ENCODE results near the gene SYK. TPM values are rescaled to one million over a fixed set of nuclear protein-coding genes. Genes with fewer than 3 reads are reported as not detected.

The SYK gene
- polyA plus RNA-seq, 1 of the 3 experiments (the other 2 are of a cell fraction), result not detected

DNA sequence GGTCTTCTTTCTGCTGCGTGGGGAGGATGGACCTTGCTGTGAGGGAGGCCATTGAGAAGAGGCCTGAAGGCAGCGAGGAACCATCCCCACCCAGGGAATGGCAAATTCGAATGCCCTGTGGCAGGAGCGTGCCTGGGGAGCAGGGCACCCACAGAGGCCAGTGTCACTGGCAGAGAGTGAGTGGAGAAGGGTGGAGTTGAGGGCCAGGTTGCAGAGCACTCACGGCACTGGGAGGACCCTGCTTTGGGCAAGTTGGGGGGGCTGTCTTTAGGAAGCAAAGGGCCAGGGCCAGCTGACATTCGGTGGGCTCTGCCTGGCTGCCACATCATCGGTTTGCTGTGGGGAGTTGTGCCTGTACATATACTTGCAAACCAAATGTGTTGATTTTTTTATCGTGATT lies 47.2 kb downstream of the SYK start:
- CTCF ChIA-PET, result interaction anchor here (2.0 kb wide), 1 partner anchor 11 kb away, joined by 7 read pairs; no protein-coding TSS in a partner anchor
- no peak overlapping the region for H3K4me2 ChIP-seq

DNA sequence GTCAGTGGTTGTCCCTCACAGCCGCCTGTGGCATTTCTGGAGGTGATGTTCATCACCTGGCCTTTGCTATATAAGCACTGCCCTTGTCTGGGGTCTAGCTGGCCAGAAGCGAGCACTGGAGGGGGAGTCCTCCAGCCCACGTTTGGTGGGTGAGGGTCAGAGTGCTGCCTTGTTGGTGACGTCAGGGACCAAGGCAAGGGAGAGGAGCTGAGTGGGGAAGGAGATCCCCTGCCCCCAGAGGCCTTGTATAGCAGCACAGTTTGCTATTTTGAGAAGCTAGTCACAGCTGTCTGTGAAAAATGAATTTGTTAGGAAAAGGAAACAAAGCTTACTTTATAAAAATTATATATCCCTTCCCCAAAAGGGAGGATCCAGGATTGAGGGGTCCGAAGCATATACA lies 49.8 kb downstream of the SYK start:
- ChIA-PET CTCF (interaction anchor here (1.1 to 1.9 kb wide), 3 partner anchors 12 to 50 kb away, joined by 3 to 12 read pairs (median 3); no protein-coding TSS in a partner anchor), POLR2A (no interaction called here)
- H3K9me3 ChIP-seq, result no peaks in the 10 kb centered on the region
- H4K20me1 ChIP-seq (ENCODE audit: insufficient read depth), result no peaks in the 10 kb centered on the region
- H3K79me2 ChIP-seq (ENCODE audit: insufficient read depth), result no peaks in the 10 kb centered on the region
- DNase-seq, result no peak
- WGBS (ENCODE audit: low lambda C conversion rate), result 21% methylated on average over 5 of the region's 5 CpGs
- no peaks in the 10 kb centered on the region for H3K36me3 ChIP-seq (replicated peaks in 1 of 2; ENCODE audit: control insufficient read depth in 1 of 2, insufficient read depth in 2 of 2, low read length in 1 of 2)
- no peak overlapping the region for H2AFZ ChIP-seq (ENCODE audit: low read depth)
- H3K4me3 ChIP-seq (ENCODE audit: low read depth in 2 of 2, low read length in 1 of 2), result no peak overlapping the region
- H3K27ac ChIP-seq (ENCODE audit: low read depth in 2 of 2, low read length in 1 of 2), result no peak overlapping the region
- H3K9ac ChIP-seq, result no peak overlapping the region
- H3K4me2 ChIP-seq, result no peak overlapping the region
- TF ChIP-seq TCF12 (IDR thresholded peaks at IDR 0.05) (no peak), FOSL2 (IDR thresholded peaks at IDR 0.05; ENCODE audit: borderline replicate concordance, low read depth) (no peak), YY1 (IDR thresholded peaks at IDR 0.05; ENCODE audit: low read depth) (no peak), SIN3A (IDR thresholded peaks at IDR 0.05; ENCODE audit: borderline replicate concordance, low read depth, low read length) (no peak), RFX5 (IDR thresholded peaks at IDR 0.05; ENCODE audit: low read length) (no peak)
- TF ChIP-seq, protein P1, sequence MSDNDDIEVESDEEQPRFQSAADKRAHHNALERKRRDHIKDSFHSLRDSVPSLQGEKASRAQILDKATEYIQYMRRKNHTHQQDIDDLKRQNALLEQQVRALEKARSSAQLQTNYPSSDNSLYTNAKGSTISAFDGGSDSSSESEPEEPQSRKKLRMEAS (IDR thresholded peaks at IDR 0.05; ENCODE audit: low read depth), result no peak
- TF ChIP-seq, protein P2, sequence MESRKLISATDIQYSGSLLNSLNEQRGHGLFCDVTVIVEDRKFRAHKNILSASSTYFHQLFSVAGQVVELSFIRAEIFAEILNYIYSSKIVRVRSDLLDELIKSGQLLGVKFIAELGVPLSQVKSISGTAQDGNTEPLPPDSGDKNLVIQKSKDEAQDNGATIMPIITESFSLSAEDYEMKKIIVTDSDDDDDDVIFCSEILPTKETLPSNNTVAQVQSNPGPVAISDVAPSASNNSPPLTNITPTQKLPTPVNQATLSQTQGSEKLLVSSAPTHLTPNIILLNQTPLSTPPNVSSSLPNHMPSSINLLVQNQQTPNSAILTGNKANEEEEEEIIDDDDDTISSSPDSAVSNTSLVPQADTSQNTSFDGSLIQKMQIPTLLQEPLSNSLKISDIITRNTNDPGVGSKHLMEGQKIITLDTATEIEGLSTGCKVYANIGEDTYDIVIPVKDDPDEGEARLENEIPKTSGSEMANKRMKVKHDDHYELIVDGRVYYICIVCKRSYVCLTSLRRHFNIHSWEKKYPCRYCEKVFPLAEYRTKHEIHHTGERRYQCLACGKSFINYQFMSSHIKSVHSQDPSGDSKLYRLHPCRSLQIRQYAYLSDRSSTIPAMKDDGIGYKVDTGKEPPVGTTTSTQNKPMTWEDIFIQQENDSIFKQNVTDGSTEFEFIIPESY (IDR thresholded peaks at IDR 0.05; ENCODE audit: borderline replicate concordance, low read depth), result no peak
- no peaks in the 10 kb centered on the region for H3K27me3 ChIP-seq (ENCODE audit: insufficient read depth)
- no peaks in the 10 kb centered on the region for H3F3A ChIP-seq (replicated peaks; ENCODE audit: insufficient read depth)
- peaks cover 0 to 8% of the 10 kb centered on the region in 2 experiments; a peak in 1 of 4 replicates for H3K4me1 ChIP-seq (ENCODE audit: control insufficient read depth in 1 of 2, insufficient read depth in 2 of 2, low read depth in 1 of 2, low read length in 1 of 2)
- no peaks in the 10 kb centered on the region for H3K9me2 ChIP-seq

More for the DNA sequence above, 47.2 kb downstream of the SYK start:
- Histone ChIP-seq H2AFZ (ENCODE audit: low read depth) (no peak overlapping the region), H3K4me3 (ENCODE audit: low read depth in 2 of 2, low read length in 1 of 2) (no peak overlapping the region), H3K27me3 (ENCODE audit: insufficient read depth) (no peaks in the 10 kb centered on the region), H3K36me3 (replicated peaks in 1 of 2; ENCODE audit: control insufficient read depth in 1 of 2, insufficient read depth in 2 of 2, low read length in 1 of 2) (no peaks in the 10 kb centered on the region), H3K79me2 (ENCODE audit: insufficient read depth) (no peaks in the 10 kb centered on the region), H3K9me2 (no peaks in the 10 kb centered on the region), H3K9me3 (no peaks in the 10 kb centered on the region), H3F3A (replicated peaks; ENCODE audit: insufficient read depth) (no peaks in the 10 kb centered on the region), H4K20me1 (ENCODE audit: insufficient read depth) (no peaks in the 10 kb centered on the region), H3K9ac (no peak overlapping the region), H3K27ac (ENCODE audit: low read depth in 2 of 2, low read length in 1 of 2) (no peak overlapping the region), H3K4me1 (ENCODE audit: control insufficient read depth in 1 of 2, insufficient read depth in 2 of 2, low read depth in 1 of 2, low read length in 1 of 2) (no peaks in the 10 kb centered on the region; a peak in 1 of 4 replicates)
- POLR2A ChIA-PET, result no interaction called here
- DNase-seq, result no peak
- TF ChIP-seq RXRA (IDR thresholded peaks at IDR 0.05; ENCODE audit: borderline replicate concordance, low read depth), result no peak
- no peak for TF ChIP-seq TEAD4 (IDR thresholded peaks at IDR 0.05; ENCODE audit: borderline replicate concordance, insufficient read depth)
- no peak for TF ChIP-seq GATA2 (CRISPR knock-in tag; IDR thresholded peaks at IDR 0.05)
- TF ChIP-seq ELF1 (IDR thresholded peaks at IDR 0.05), result no peak
- no peak for TF ChIP-seq NFIC (IDR thresholded peaks at IDR 0.05; ENCODE audit: borderline replicate concordance)
- WGBS (ENCODE audit: low lambda C conversion rate), result 20% methylated on average over 8 of the region's 8 CpGs
